HCT116 (cell line): ENCODE data around the gene THSD7A. TPM values are rescaled to one million over a fixed set of nuclear protein-coding genes. Genes with fewer than 3 reads are reported as not detected.

ENCODE experiments used
- ATAC-seq: fragments of 200-7000 bp; cut with Tn5 transposase; 2 replicates; pipeline ENCODE4 v1.9.1; 2020; ENCODE audit warnings: mild to moderate bottlenecking, moderate library complexity
- BruUV-seq: library from RNA; stranded (reverse); fragments of 400-500 nt; replicated peaks from 2 replicates; lab custom pipeline; 2021; lab: Mats Ljungman, UMichigan
- CTCF ChIA-PET: fragments of 300-600 bp; sonication (Branson Sonifier 250); formaldehyde crosslinking; loops from one replicate; lab custom pipeline; 2021; ENCODE audit warnings: antibody characterized with exemption; lab: Charles Lee
- POLR2A ChIA-PET: fragments of 300-600, 350-600 bp; sonication (Branson Sonifier 250); formaldehyde crosslinking; loops from one replicate; lab custom pipeline; 2021; ENCODE audit warnings: antibody characterized with exemption; lab: Charles Lee
- RAD21 ChIA-PET, 2 experiments: fragments of 300-600 bp; sonication (Branson Sonifier 250); formaldehyde crosslinking; loops; one replicate each; lab custom pipeline; 2023; ENCODE audit warnings: low total read pairs in 2 of 2; ENCODE audit not compliant: uncharacterized antibody in 2 of 2, unreplicated experiment in 2 of 2, low non-redundant PET in 1 of 2; lab: Charles Lee
- DNase-seq: peaks from one replicate; pipeline ENCODE4 v3.0.0-alpha.2; 2010; ENCODE audit warnings: low read depth, low spot score
- H2AFZ ChIP-seq: fragments of 200-600 bp; shearing (Covaris generic), sonication (generic); 2 replicates; pipeline ENCODE4 v1.6.1; 2017; ENCODE audit warnings: low read depth, mixed run types, mixed read lengths, antibody characterized with exemption, low read length; ENCODE audit not compliant: poor library complexity, severe bottlenecking
- H3K27ac ChIP-seq: 2 replicates; pipeline ENCODE4 v1.5.1; 2012; ENCODE audit warnings: low read depth, low read length
- H3K27me3 ChIP-seq: fragments of 200-600 bp; sonication (generic); 2 replicates; pipeline ENCODE4 v1.6.1; 2016; ENCODE audit warnings: mixed run types, low read length, mixed read lengths; ENCODE audit not compliant: insufficient read depth
- H3K36me3 ChIP-seq, 2 experiments: fragments of 200-500 bp in 1 of 2; fragments of 200-600 bp in 1 of 2; sonication (Bioruptor generic) in 1 of 2; sonication (generic) in 1 of 2; 2 replicates each; pipeline versions ENCODE4 v1.5.1 to v1.6.1; 2014 to 2016; ENCODE audit warnings: low read length in 2 of 2, inconsistent platforms in 1 of 2, mixed read lengths in 1 of 2, mixed run types in 1 of 2; ENCODE audit not compliant: insufficient read depth in 2 of 2, control insufficient read depth in 1 of 2
- H3K4me1 ChIP-seq, 2 experiments: fragments of 200-600 bp in 1 of 2; sonication (generic) in 1 of 2; 2 replicates each; pipeline versions ENCODE4 v1.5.1 to v1.6.1; 2012 to 2017; ENCODE audit warnings: low read length in 2 of 2, inconsistent platforms in 1 of 2, mild to moderate bottlenecking in 1 of 2, mixed read lengths in 1 of 2, mixed run types in 1 of 2, moderate library complexity in 1 of 2; ENCODE audit not compliant: insufficient read depth in 2 of 2, control insufficient read depth in 1 of 2
- H3K4me2 ChIP-seq: fragments of 200-600 bp; sonication (generic); 2 replicates; pipeline ENCODE4 v1.6.1; 2017; ENCODE audit warnings: mixed run types, low read length, mixed read lengths
- H3K4me3 ChIP-seq, 2 experiments: fragments of 200-600 bp in 1 of 2; sonication (generic) in 1 of 2; replicated peaks in 1 of 2; 2 replicates each; pipeline ENCODE4 v1.5.1; 2011 to 2016; ENCODE audit warnings: low read length in 2 of 2, control low read depth in 1 of 2, low read depth in 1 of 2, mild to moderate bottlenecking in 1 of 2, mixed read lengths in 1 of 2, mixed run types in 1 of 2
- H3K79me2 ChIP-seq: fragments of 200-600 bp; sonication (generic); 2 replicates; pipeline ENCODE4 v1.6.1; 2017; ENCODE audit warnings: mild to moderate bottlenecking, mixed run types, low read length, moderate library complexity, mixed read lengths; ENCODE audit not compliant: insufficient read depth
- H3K9ac ChIP-seq: fragments of 200-600 bp; sonication (generic); 2 replicates; pipeline ENCODE4 v1.6.1; 2016; ENCODE audit warnings: low read length, mixed read lengths
- H3K9me2 ChIP-seq: fragments of 200-600 bp; sonication (generic), shearing (Covaris generic); 2 replicates; pipeline ENCODE4 v1.6.1; 2017; ENCODE audit warnings: mixed run types, mild to moderate bottlenecking, moderate library complexity; ENCODE audit not compliant: insufficient read depth
- H3K9me3 ChIP-seq, 2 experiments: fragments of 200-500 bp in 1 of 2; fragments of 200-600 bp in 1 of 2; sonication (Bioruptor generic) in 1 of 2; sonication (generic) in 1 of 2; 2 replicates each; pipeline ENCODE4 v1.6.1; 2014 to 2017; ENCODE audit warnings: low read length in 2 of 2, mixed read lengths in 2 of 2, inconsistent platforms in 1 of 2, low read depth in 1 of 2, mild to moderate bottlenecking in 1 of 2, mixed run types in 1 of 2, moderate library complexity in 1 of 2; ENCODE audit not compliant: control insufficient read depth in 1 of 2, insufficient read depth in 1 of 2
- H4K20me1 ChIP-seq: fragments of 200-600 bp; sonication (generic), shearing (Covaris generic); 2 replicates; pipeline ENCODE4 v1.6.1; 2017; ENCODE audit warnings: mixed run types, mild to moderate bottlenecking, moderate library complexity; ENCODE audit not compliant: insufficient read depth
- POLR2A ChIP-seq: IDR thresholded peaks from 2 replicates; pipeline ENCODE4 v1.7.0; 2011; ENCODE audit warnings: borderline replicate concordance; ENCODE audit not compliant: insufficient read depth, insufficient read length; ENCODE audit errors: extremely low read depth
- RAD21 ChIP-seq: IDR thresholded peaks from 2 replicates; pipeline ENCODE4 v1.6.1; 2012; ENCODE audit warnings: low read depth, mild to moderate bottlenecking
- SP1 ChIP-seq: IDR thresholded peaks from 2 replicates; pipeline ENCODE4 v1.6.1; 2012; ENCODE audit warnings: low read depth
- TCF7L2 ChIP-seq: IDR thresholded peaks from 2 replicates; pipeline ENCODE4 v1.7.0; 2011; ENCODE audit warnings: borderline replicate concordance, inconsistent platforms; ENCODE audit not compliant: insufficient read depth, insufficient read length; ENCODE audit errors: extremely low read depth
- intact Hi-C: fragments of 100-400 bp; cut with micrococcal nuclease; formaldehyde crosslinking; loops from 2 replicates; pipeline ENCODE4 v1.10.0; 2022
- total RNA-seq: library from RNA; stranded (reverse); gene quantifications from one replicate; pipeline ENCODE4 v1.2.1, GENCODE V29; 2021; ENCODE audit not compliant: unreplicated experiment
- TF ChIP-seq, protein P1 (sequence below), 3 experiments: fragments of 200-600 bp in 1 of 3; sonication (generic) in 1 of 3; IDR thresholded peaks in 2 of 3; conservative IDR thresholded peaks in 1 of 3; 2 replicates each; pipeline ENCODE4 v1.5.1; 2012 to 2017; ENCODE audit warnings: low read depth in 2 of 3, low read length in 2 of 3, antibody characterized with exemption in 1 of 3, borderline replicate concordance in 1 of 3, control low read depth in 1 of 3, mild to moderate bottlenecking in 1 of 3, mixed read lengths in 1 of 3, mixed run types in 1 of 3, moderate library complexity in 1 of 3; ENCODE audit not compliant: insufficient read depth in 1 of 3
- TF ChIP-seq, protein P2 (sequence below): IDR thresholded peaks from 2 replicates; pipeline ENCODE4 v1.6.1; 2012
- TF ChIP-seq, protein P3 (sequence below): IDR thresholded peaks from 2 replicates; pipeline ENCODE4 v1.6.1; 2012

The THSD7A gene
- total RNA-seq, 1 experiment from 2014 or later: 0.05 TPM

DNA sequence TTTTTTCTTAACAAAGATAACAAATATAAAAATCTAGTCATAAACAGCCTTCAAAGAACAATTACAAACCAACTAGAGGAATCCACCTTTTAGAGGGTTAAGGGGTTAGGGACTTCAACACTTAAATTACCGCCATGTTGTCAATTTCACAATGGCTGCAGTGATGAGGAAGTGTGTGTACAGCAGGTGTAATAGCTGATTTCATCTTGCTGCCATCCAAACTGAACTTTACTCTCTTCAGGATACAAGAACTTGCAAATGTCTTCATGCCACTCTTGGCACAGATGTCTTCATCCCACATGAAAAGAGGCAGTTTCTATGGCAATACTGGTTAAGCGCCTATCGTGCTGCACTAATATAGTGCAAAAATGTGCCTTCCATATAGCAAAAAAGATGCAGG lies 457.4 kb downstream of the THSD7A start:
- CTCF ChIA-PET: no interaction called here
- BruUV-seq: no TSS peak
- intact Hi-C loops: loop anchor here (5.0 kb wide), 2 partner anchors 183 to 948 kb away; no protein-coding TSS in a partner anchor

DNA sequence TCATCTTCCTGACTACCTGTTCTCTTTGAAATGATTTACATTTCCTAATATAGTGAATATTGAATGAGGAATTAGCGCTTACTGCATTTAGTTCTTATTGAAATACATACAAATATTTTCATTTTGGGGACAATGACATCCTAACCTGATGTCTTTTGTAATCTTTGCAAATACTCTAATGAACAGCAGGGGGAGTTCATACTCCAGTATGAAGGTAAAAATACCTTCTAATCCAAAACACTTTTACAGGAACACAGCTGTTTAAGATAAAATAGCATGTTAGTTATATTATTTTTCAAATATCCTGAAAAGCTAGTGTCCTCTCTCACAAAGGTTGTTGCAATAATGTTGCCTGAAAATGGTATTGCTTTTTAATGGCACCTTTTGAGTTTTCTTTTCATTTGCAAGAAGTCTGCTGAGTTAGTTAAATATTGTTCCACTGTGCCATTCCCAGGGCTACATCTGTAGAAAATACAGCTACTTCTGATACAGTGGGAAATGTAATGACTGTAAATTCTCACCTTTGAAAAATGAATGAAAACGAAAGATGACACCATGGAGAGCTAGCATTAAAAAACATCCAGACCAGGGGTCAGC lies 458.4 kb downstream of the THSD7A start:
- TF ChIP-seq, protein P1, sequence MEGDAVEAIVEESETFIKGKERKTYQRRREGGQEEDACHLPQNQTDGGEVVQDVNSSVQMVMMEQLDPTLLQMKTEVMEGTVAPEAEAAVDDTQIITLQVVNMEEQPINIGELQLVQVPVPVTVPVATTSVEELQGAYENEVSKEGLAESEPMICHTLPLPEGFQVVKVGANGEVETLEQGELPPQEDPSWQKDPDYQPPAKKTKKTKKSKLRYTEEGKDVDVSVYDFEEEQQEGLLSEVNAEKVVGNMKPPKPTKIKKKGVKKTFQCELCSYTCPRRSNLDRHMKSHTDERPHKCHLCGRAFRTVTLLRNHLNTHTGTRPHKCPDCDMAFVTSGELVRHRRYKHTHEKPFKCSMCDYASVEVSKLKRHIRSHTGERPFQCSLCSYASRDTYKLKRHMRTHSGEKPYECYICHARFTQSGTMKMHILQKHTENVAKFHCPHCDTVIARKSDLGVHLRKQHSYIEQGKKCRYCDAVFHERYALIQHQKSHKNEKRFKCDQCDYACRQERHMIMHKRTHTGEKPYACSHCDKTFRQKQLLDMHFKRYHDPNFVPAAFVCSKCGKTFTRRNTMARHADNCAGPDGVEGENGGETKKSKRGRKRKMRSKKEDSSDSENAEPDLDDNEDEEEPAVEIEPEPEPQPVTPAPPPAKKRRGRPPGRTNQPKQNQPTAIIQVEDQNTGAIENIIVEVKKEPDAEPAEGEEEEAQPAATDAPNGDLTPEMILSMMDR (IDR thresholded peaks at IDR 0.05 in 2 of 3, conservative IDR thresholded peaks at IDR 0.05 in 1 of 3; ENCODE audit: borderline replicate concordance in 1 of 3, insufficient read depth in 1 of 3, low read depth in 2 of 3, low read length in 2 of 3): peak; percentile 37 to 65 (median 60); a peak in 5 of 6 replicates
- no peak for TF ChIP-seq POLR2A
- TF ChIP-seq RAD21: peak; percentile 63
- TF ChIP-seq, protein P2, sequence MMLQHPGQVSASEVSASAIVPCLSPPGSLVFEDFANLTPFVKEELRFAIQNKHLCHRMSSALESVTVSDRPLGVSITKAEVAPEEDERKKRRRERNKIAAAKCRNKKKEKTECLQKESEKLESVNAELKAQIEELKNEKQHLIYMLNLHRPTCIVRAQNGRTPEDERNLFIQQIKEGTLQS: no peak
- TF ChIP-seq, protein P3, sequence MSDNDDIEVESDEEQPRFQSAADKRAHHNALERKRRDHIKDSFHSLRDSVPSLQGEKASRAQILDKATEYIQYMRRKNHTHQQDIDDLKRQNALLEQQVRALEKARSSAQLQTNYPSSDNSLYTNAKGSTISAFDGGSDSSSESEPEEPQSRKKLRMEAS: no peak
- TF ChIP-seq, all 23 proteins: peak for 2
- H2AFZ ChIP-seq: peak overlapping the region; percentile 42
- ChIA-PET CTCF (interaction anchor here (1.5 kb wide), 1 partner anchor 9 kb away, joined by 3 read pairs; no protein-coding TSS in a partner anchor), RAD21 (no interaction called here), POLR2A (no interaction called here)
- DNase-seq (peak; percentile 23), ATAC-seq (peak; percentile 68)
- H3K9ac ChIP-seq: no peak overlapping the region
- no peaks in the 10 kb centered on the region for H3K79me2 ChIP-seq
- H3K4me3 ChIP-seq: no peak overlapping the region
- H3K27me3 ChIP-seq: no peaks in the 10 kb centered on the region
- no peak overlapping the region for H3K4me2 ChIP-seq
- BruUV-seq: no TSS peak
- H4K20me1 ChIP-seq: no peaks in the 10 kb centered on the region
- no peaks in the 10 kb centered on the region for H3K36me3 ChIP-seq
- intact Hi-C loops: loop anchor here (5.0 kb wide), 2 partner anchors 184 to 949 kb away; no protein-coding TSS in a partner anchor
- H3K9me2 ChIP-seq: no peaks in the 10 kb centered on the region
- no peak overlapping the region for H3K27ac ChIP-seq
- H3K9me3 ChIP-seq: no peaks in the 10 kb centered on the region
- H3K4me1 ChIP-seq: no peaks in the 10 kb centered on the region

More for the DNA sequence above, 457.4 kb downstream of the THSD7A start:
- H3K4me2 ChIP-seq: no peak overlapping the region
- H3K79me2 ChIP-seq: no peaks in the 10 kb centered on the region
- no peak overlapping the region for H3K27ac ChIP-seq
- no peaks in the 10 kb centered on the region for H3K36me3 ChIP-seq
- no peaks in the 10 kb centered on the region for H3K9me2 ChIP-seq
- no peaks in the 10 kb centered on the region for H3K27me3 ChIP-seq
- ATAC-seq (no peak), DNase-seq (no peak)
- no peak overlapping the region for H2AFZ ChIP-seq
- no peak overlapping the region for H3K9ac ChIP-seq
- no peak for TF ChIP-seq SP1
- no peak for TF ChIP-seq TCF7L2
- TF ChIP-seq, protein P3: no peak
- POLR2A ChIA-PET: no interaction called here
- RAD21 ChIA-PET: no interaction called here
- H4K20me1 ChIP-seq: no peaks in the 10 kb centered on the region
- no peaks in the 10 kb centered on the region for H3K4me1 ChIP-seq
- no peak overlapping the region for H3K4me3 ChIP-seq
- H3K9me3 ChIP-seq: no peaks in the 10 kb centered on the region
